ENCODE results near the gene JADE3.

- TF ChIP-seq CTCF (IDR thresholded peaks at IDR 0.05), result no peak
- TF ChIP-seq POLR2A (IDR thresholded peaks at IDR 0.05), result no peak
- no peak for TF ChIP-seq EP300 (IDR thresholded peaks at IDR 0.05)
- TF ChIP-seq POLR2AphosphoS5 (IDR thresholded peaks at IDR 0.05), result no peak
Measured at GRCh38 chrX:46959985-46960700, 47.9 kb downstream of the JADE3 start.

All from stomach (tissue), 4 donors.